H1 (cell line): ENCODE results near the gene BIRC5. TPM values are rescaled to one million over a fixed set of nuclear protein-coding genes. Genes with fewer than 3 reads are reported as not detected.

ENCODE experiments used
- CTCF ChIA-PET: fragments of 300-600 bp; sonication (Branson Sonifier 250); formaldehyde crosslinking; loops from one replicate; lab custom pipeline; 2021; ENCODE audit not compliant: partially characterized antibody; lab: Charles Lee
- POLR2A ChIA-PET: fragments of 300-600 bp; sonication (Branson Sonifier 250); formaldehyde crosslinking; loops from one replicate; lab custom pipeline; 2021; ENCODE audit warnings: inconsistent platforms; ENCODE audit not compliant: partially characterized antibody; lab: Charles Lee
- DNase-seq, 2 experiments: peaks; one replicate each; pipeline versions ENCODE4 v3.0.0 to v3.0.0-alpha.2; 2010 to 2022; ENCODE audit warnings: low spot score in 2 of 2, low read depth in 1 of 2, mixed read lengths in 1 of 2
- FAIRE-seq: peaks from 2 replicates; lab custom pipeline; 2011; peaks lifted over from hg19 to GRCh38; lab: Jason Lieb, UNC
- H2AFZ ChIP-seq: 2 replicates; pipeline ENCODE4 v1.8.1; 2012; ENCODE audit warnings: low read length, inconsistent platforms
- H2AK5ac ChIP-seq: 2 replicates; pipeline ENCODE4 v1.6.1; 2013; ENCODE audit warnings: low read depth, low read length
- H2BK120ac ChIP-seq: replicated peaks from 2 replicates; pipeline ENCODE3; 2013; ENCODE audit warnings: low read depth, low read length, inconsistent platforms
- H2BK12ac ChIP-seq: 2 replicates; pipeline ENCODE4 v1.6.1; 2013; ENCODE audit warnings: low read depth, low read length
- H2BK15ac ChIP-seq: 2 replicates; pipeline ENCODE4 v1.6.1; 2013; ENCODE audit warnings: low read length
- H2BK20ac ChIP-seq: 2 replicates; pipeline ENCODE4 v1.6.1; 2013; ENCODE audit warnings: low read length
- H2BK5ac ChIP-seq: 2 replicates; pipeline ENCODE4 v1.6.1; 2013; ENCODE audit warnings: low read depth, low read length
- H3K14ac ChIP-seq: 2 replicates; pipeline ENCODE4 v1.6.1; 2013; ENCODE audit warnings: inconsistent platforms; ENCODE audit not compliant: insufficient read length
- H3K18ac ChIP-seq: 2 replicates; pipeline ENCODE4 v1.6.1; 2013; ENCODE audit warnings: low read length; ENCODE audit errors: extremely low read depth
- H3K23ac ChIP-seq: 2 replicates; pipeline ENCODE4 v1.6.1; 2013; ENCODE audit warnings: inconsistent platforms; ENCODE audit not compliant: insufficient read length
- H3K23me2 ChIP-seq: 2 replicates; pipeline ENCODE4 v1.6.1; 2013; ENCODE audit warnings: low read depth, low read length
- H3K27ac ChIP-seq: 2 replicates; pipeline ENCODE4 v1.6.1; 2011; ENCODE audit warnings: low read depth, low read length, inconsistent platforms
- H3K27me3 ChIP-seq, 4 experiments: replicated peaks in 1 of 4; 1 replicate in 1 of 4; 2 replicates in 3 of 4; pipeline versions ENCODE4 v1.6.1 to v1.8.1; 2011 to 2013; ENCODE audit warnings: low read length in 3 of 4, mild to moderate bottlenecking in 3 of 4, inconsistent platforms in 2 of 4, mixed read lengths in 2 of 4, moderate library complexity in 1 of 4; ENCODE audit not compliant: control insufficient read depth in 3 of 4, insufficient read depth in 3 of 4; ENCODE audit errors: extremely low read depth in 1 of 4
- H3K36me3 ChIP-seq, 4 experiments: 2 replicates each; pipeline versions ENCODE4 v1.6.1 to v1.8.1; 2011 to 2013; ENCODE audit warnings: mild to moderate bottlenecking in 4 of 4, low read length in 3 of 4, moderate library complexity in 2 of 4, control low read depth in 1 of 4, inconsistent platforms in 1 of 4; ENCODE audit not compliant: insufficient read depth in 4 of 4, control insufficient read depth in 2 of 4
- H3K4ac ChIP-seq: replicated peaks from 2 replicates; pipeline ENCODE3; 2013; ENCODE audit warnings: low read length, low read depth, mixed read lengths, inconsistent platforms; ENCODE audit not compliant: insufficient read length
- H3K4me1 ChIP-seq, 4 experiments: replicated peaks in 1 of 4; 1 replicate in 1 of 4; 2 replicates in 3 of 4; pipeline versions ENCODE4 v1.6.1 to v1.8.1; 2011 to 2013; ENCODE audit warnings: low read length in 3 of 4, inconsistent platforms in 2 of 4, mixed read lengths in 1 of 4; ENCODE audit not compliant: insufficient read depth in 4 of 4, control insufficient read depth in 3 of 4
- H3K4me2 ChIP-seq, 2 experiments: 2 replicates each; pipeline versions ENCODE4 v1.6.1 to v1.8.1; 2011 to 2013; ENCODE audit warnings: low read depth in 2 of 2, low read length in 2 of 2, control low read depth in 1 of 2, inconsistent platforms in 1 of 2, mild to moderate bottlenecking in 1 of 2; ENCODE audit not compliant: insufficient read depth in 1 of 2
- H3K4me3 ChIP-seq, 4 experiments: fragments of 200-600, 300-600 bp in 1 of 4; sonication (generic), shearing (Covaris generic), sonication (Bioruptor Twin) in 1 of 4; 2 replicates each; pipeline versions ENCODE4 v1.5.1 to v1.8.1; 2011 to 2016; ENCODE audit warnings: low read length in 4 of 4, low read depth in 3 of 4, control low read depth in 2 of 4, inconsistent platforms in 2 of 4, mild to moderate bottlenecking in 2 of 4, mixed read lengths in 1 of 4, moderate library complexity in 1 of 4; ENCODE audit not compliant: insufficient read depth in 2 of 4; ENCODE audit errors: extremely low read depth in 1 of 4
- H3K56ac ChIP-seq: replicated peaks from 2 replicates; pipeline ENCODE3; 2013; ENCODE audit warnings: low read depth, mild to moderate bottlenecking, mixed read lengths, low read length, inconsistent platforms; ENCODE audit not compliant: insufficient read length
- H3K79me1 ChIP-seq: 2 replicates; pipeline ENCODE4 v1.6.1; 2013; ENCODE audit warnings: low read depth, low read length, control low read depth
- H3K79me2 ChIP-seq, 2 experiments: 2 replicates each; pipeline versions ENCODE4 v1.6.1 to v1.8.1; 2012 to 2013; ENCODE audit warnings: low read length in 2 of 2, mild to moderate bottlenecking in 2 of 2, inconsistent platforms in 1 of 2; ENCODE audit not compliant: insufficient read depth in 2 of 2, control insufficient read depth in 1 of 2
- H3K9ac ChIP-seq, 4 experiments: replicated peaks in 1 of 4; 1 replicate in 1 of 4; 2 replicates in 3 of 4; pipeline versions ENCODE4 v1.6.1 to v1.8.1; 2011 to 2013; ENCODE audit warnings: low read depth in 3 of 4, low read length in 3 of 4, control low read depth in 2 of 4, mild to moderate bottlenecking in 2 of 4, moderate library complexity in 2 of 4, inconsistent platforms in 1 of 4; ENCODE audit errors: extremely low read depth in 1 of 4
- H3K9me3 ChIP-seq, 2 experiments: 2 replicates each; pipeline versions ENCODE4 v1.6.1 to v1.8.1; 2012 to 2013; ENCODE audit warnings: mild to moderate bottlenecking in 2 of 2, moderate library complexity in 2 of 2, control low read depth in 1 of 2, inconsistent platforms in 1 of 2, low read depth in 1 of 2, low read length in 1 of 2, mixed read lengths in 1 of 2; ENCODE audit not compliant: insufficient read depth in 2 of 2
- H4K20me1 ChIP-seq, 2 experiments: replicated peaks in 1 of 2; 2 replicates each; pipeline versions ENCODE3 to v1.8.1; 2011 to 2013; ENCODE audit warnings: inconsistent platforms in 2 of 2, low read length in 2 of 2, mild to moderate bottlenecking in 1 of 2; ENCODE audit not compliant: insufficient read depth in 2 of 2, control insufficient read depth in 1 of 2
- H4K5ac ChIP-seq: 2 replicates; pipeline ENCODE4 v1.6.1; 2013; ENCODE audit warnings: low read length, low read depth, mixed read lengths, inconsistent platforms; ENCODE audit not compliant: insufficient read length
- H4K8ac ChIP-seq: 2 replicates; pipeline ENCODE4 v1.8.0; 2013; ENCODE audit warnings: mild to moderate bottlenecking, moderate library complexity, low read length, inconsistent platforms; ENCODE audit not compliant: insufficient read depth; ENCODE audit errors: extremely low read depth
- H4K91ac ChIP-seq: replicated peaks from 2 replicates; pipeline ENCODE3; 2013; ENCODE audit warnings: low read length, mixed read lengths, inconsistent platforms; ENCODE audit not compliant: insufficient read length
- ASH2L ChIP-seq: fragments of 200-600, 300-600 bp; sonication (generic); IDR thresholded peaks from one replicate; pipeline ENCODE4 v1.7.1; 2017; ENCODE audit warnings: low read length
- BRCA1 ChIP-seq: IDR thresholded peaks from 2 replicates; pipeline ENCODE4 v1.6.1; 2012; ENCODE audit warnings: low read depth, low read length, improper control_type of control experiment
- CEBPB ChIP-seq: IDR thresholded peaks from 2 replicates; pipeline ENCODE4 v1.6.1; 2012; ENCODE audit warnings: low read depth, low read length
- JUN ChIP-seq: IDR thresholded peaks from 2 replicates; pipeline ENCODE4 v1.6.1; 2011; ENCODE audit warnings: low read depth, mild to moderate bottlenecking, improper control_type of control experiment, low read length
- JUND ChIP-seq: IDR thresholded peaks from 2 replicates; pipeline ENCODE4 v1.6.1; 2011; ENCODE audit warnings: mild to moderate bottlenecking, improper control_type of control experiment, low read length
- KDM1A ChIP-seq: fragments of 200-600, 300-600 bp; sonication (generic); IDR thresholded peaks from 2 replicates; pipeline ENCODE4 v1.7.1; 2016; ENCODE audit warnings: mild to moderate bottlenecking, low read length, borderline replicate concordance
- NANOG ChIP-seq: IDR thresholded peaks from 2 replicates; pipeline ENCODE4 v1.6.1; 2011; ENCODE audit warnings: low read length, low read depth, mild to moderate bottlenecking, inconsistent platforms; ENCODE audit not compliant: insufficient read depth, poor library complexity, severe bottlenecking
- PHF8 ChIP-seq: fragments of 200-600 bp; sonication (generic); conservative IDR thresholded peaks from 2 replicates; pipeline ENCODE4 v1.7.1; 2012; ENCODE audit warnings: low read depth, mild to moderate bottlenecking, inconsistent platforms, low read length, moderate library complexity
- POLR2A ChIP-seq, 2 experiments: IDR thresholded peaks; 1 replicate in 1 of 2; 2 replicates in 1 of 2; pipeline ENCODE4 v1.6.1; 2011; ENCODE audit warnings: low read depth in 2 of 2, low read length in 2 of 2, mild to moderate bottlenecking in 2 of 2; ENCODE audit errors: control extremely low read depth in 1 of 2
- RFX5 ChIP-seq: IDR thresholded peaks from 2 replicates; pipeline ENCODE4 v1.6.1; 2011; ENCODE audit warnings: low read depth, low read length, improper control_type of control experiment, borderline replicate concordance
- SRF ChIP-seq: IDR thresholded peaks from 2 replicates; pipeline ENCODE4 v1.6.1; 2011; ENCODE audit warnings: mild to moderate bottlenecking, low read depth, low read length, moderate library complexity
- SUZ12 ChIP-seq: fragments of 200-600 bp; sonication (generic); IDR thresholded peaks from 2 replicates; pipeline ENCODE4 v1.6.1; 2012; ENCODE audit warnings: mild to moderate bottlenecking, inconsistent platforms, low read length, moderate library complexity, mixed read lengths
- TAF1 ChIP-seq: IDR thresholded peaks from 2 replicates; pipeline ENCODE4 v1.6.1; 2011; ENCODE audit warnings: mild to moderate bottlenecking, low read depth, low read length
- TBP ChIP-seq: IDR thresholded peaks from 2 replicates; pipeline ENCODE4 v1.6.1; 2011; ENCODE audit warnings: low read depth, low read length, improper control_type of control experiment
- WGBS, 2 experiments: shearing (Covaris generic) in 1 of 2; methylation state at CpG; one replicate each; pipeline versions ENCODE4 v1.1.6 to v1.1.7; 2013 to 2015; ENCODE audit warnings: low lambda C conversion rate in 2 of 2, mixed read lengths in 2 of 2, inconsistent platforms in 1 of 2, low coverage in 1 of 2, missing lambda C conversion rate in 1 of 2; ENCODE audit not compliant: insufficient replicate concordance in 2 of 2, insufficient coverage in 1 of 2, insufficient read length in 1 of 2; ENCODE audit errors: extremely low coverage in 1 of 2, missing lambda C conversion rate in 1 of 2; 5-methylcytosine and 5-hydroxymethylcytosine counted together
- polyA plus RNA-seq, 7 experiments: library from polyadenylated mRNA; depleted of rRNA in 3 of 7; stranded (reverse) in 5 of 7; unstranded in 2 of 7; fragments of >200 nt in 5 of 7; fragments of 200-250 nt in 2 of 7; gene quantifications; 1 replicate in 5 of 7; 2 replicates in 1 of 7; 4 replicates in 1 of 7; pipeline versions ENCODE4 v1.2.1 to v1.2.3, GENCODE V29; 2011 to 2013; ENCODE audit warnings: missing spikeins in 2 of 7, mixed read lengths in 2 of 7
- total RNA-seq: library from RNA; stranded (reverse); fragmentation: NEBNext Ultra II Directional; extraction: Animal tissue kit (Norgen Biotek cat#: 25700); gene quantifications from 2 replicates; pipeline ENCODE4 v1.2.1, GENCODE V29; 2021

BIRC5 gene
- total and polyA plus RNA-seq, 2 of the 8 experiments (the other 6 are each of a cell fraction or from before 2014, with no cell fraction given) = 42.2 to 108 TPM

- H4K20me1 ChIP-seq = peaks cover 9 to 13% of the 10 kb centered on the region in 2 experiments
- no peak overlapping the region for H3K27ac ChIP-seq
- POLR2A ChIA-PET = interaction anchor here (1.8 to 1.9 kb wide), 2 partner anchors 11 to 53 kb away, joined by 4 to 8 read pairs; no protein-coding TSS in a partner anchor
- WGBS, 2 experiments = 85% methylated on average over 2 of the region's 2 CpGs; no CpG with 5 or more reads in 1 of the 2 experiments
- CTCF ChIA-PET = interaction anchor here (1.3 to 10.0 kb wide), 2 partner anchors 39 to 44 kb away, joined by 3 to 87 read pairs; no protein-coding TSS in a partner anchor
- H3K56ac ChIP-seq = no peak overlapping the region
- no peak overlapping the region for H2BK20ac ChIP-seq
- no peaks in the 10 kb centered on the region; a peak in 1 of 7 replicates for H3K27me3 ChIP-seq
- peaks cover 0 to 6% (median 3%) of the 10 kb centered on the region in 4 experiments; a peak in 6 of 7 replicates for H3K4me1 ChIP-seq
- no peak overlapping the region for H2BK15ac ChIP-seq
- no peak overlapping the region for H3K18ac ChIP-seq
- H3K23me2 ChIP-seq = no peaks in the 10 kb centered on the region
- H2BK120ac ChIP-seq = no peak overlapping the region
- H4K5ac ChIP-seq = no peak overlapping the region
- no peak overlapping the region for H2BK5ac ChIP-seq
- H4K8ac ChIP-seq = no peak overlapping the region
- no peak overlapping the region for H3K9ac ChIP-seq
- no peak overlapping the region for H3K4me3 ChIP-seq
- no peak for DNase-seq
- TF ChIP-seq KDM1A (no peak), NANOG (no peak), RFX5 (no peak), TBP (no peak), POLR2A (IDR thresholded peaks at IDR 0.05; ENCODE audit: control extremely low read depth in 1 of 2, low read depth in 2 of 2, low read length in 2 of 2) (no peak), JUN (no peak), ASH2L (no peak), SRF (no peak), SUZ12 (no peak), TAF1 (no peak), BRCA1 (no peak), JUND (no peak), PHF8 (no peak), CEBPB (no peak)
- FAIRE-seq = no peak
- H2AFZ ChIP-seq = no peak overlapping the region
- no peak overlapping the region for H4K91ac ChIP-seq
- H2AK5ac ChIP-seq = no peak overlapping the region
- no peak overlapping the region for H3K4me2 ChIP-seq
- H3K36me3 ChIP-seq = peaks cover 27 to 76% (median 52%) of the 10 kb centered on the region in 4 experiments
- H3K23ac ChIP-seq = no peak overlapping the region
- peaks cover 0 to 14% of the 10 kb centered on the region in 2 experiments; a peak in 3 of 4 replicates for H3K79me2 ChIP-seq
- H3K4ac ChIP-seq = no peak overlapping the region
- H3K79me1 ChIP-seq = peaks cover 10% of the 10 kb centered on the region
- H3K14ac ChIP-seq = no peak overlapping the region
- H2BK12ac ChIP-seq = no peak overlapping the region
- no peaks in the 10 kb centered on the region for H3K9me3 ChIP-seq
These were observed 33.5 kb upstream of the BIRC5 start for GRCh38 chr17:78180508-78180907.
